Peyer's patch (tissue), 4 donors: Measurements from ENCODE around the gene EEFSEC. TPM values are rescaled to one million over a fixed set of nuclear protein-coding genes. Genes with fewer than 3 reads are reported as not detected.

Experiments
- DNase-seq, 3 donors: peaks; one replicate each; pipeline ENCODE4 v3.0.0-alpha.2; 2017 to 2019
- H3K27ac ChIP-seq, 4 donors: fragments of 200-600 bp; sonication (generic); one replicate each; pipeline ENCODE4 v1.5.1; 2016 to 2019
- H3K27me3 ChIP-seq, 2 donors: fragments of 200-600 bp; sonication (generic); one replicate each; pipeline ENCODE4 v1.5.1; 2019
- H3K36me3 ChIP-seq, 3 donors: fragments of 200-600 bp; sonication (generic); one replicate each; pipeline ENCODE4 v1.5.1; 2016 to 2019
- H3K4me1 ChIP-seq, 4 donors: fragments of 200-600 bp; sonication (generic); one replicate each; pipeline ENCODE4 v1.5.1; 2016 to 2019
- H3K4me3 ChIP-seq, 4 donors: fragments of 200-600 bp; sonication (generic); 1 replicate in 3 of 4; 2 replicates in 1 of 4; pipeline ENCODE4 v1.5.1; 2016 to 2019; ENCODE audit warnings: mild to moderate bottlenecking in 1 of 4
- H3K9me3 ChIP-seq, 4 donors: fragments of 200-600 bp; sonication (generic); one replicate each; pipeline ENCODE4 v1.5.1; 2016 to 2019; ENCODE audit warnings: mild to moderate bottlenecking in 1 of 4
- POLR2A ChIP-seq, 2 donors: fragments of 450-650 bp; IDR thresholded peaks; one replicate each; pipeline ENCODE4 v1.5.1; 2017; ENCODE audit warnings: antibody characterized with exemption in 2 of 2, mild to moderate bottlenecking in 2 of 2, moderate library complexity in 2 of 2
- small RNA-seq, 2 donors: library from RNA; depleted of rRNA; stranded (forward); fragments of <200 nt; gene quantifications; one replicate each; pipeline ENCODE3, GENCODE V24; 2016
- total RNA-seq, 4 donors: library from RNA; depleted of rRNA; stranded (reverse); fragments of >200 nt; gene quantifications; one replicate each; pipeline ENCODE4 v1.1.0, GENCODE V29; 2016
- TF ChIP-seq, protein P1 (sequence below), 6 experiments: fragments of 450-650 bp in 4 of 6; fragments of 200-600 bp in 2 of 6; sonication (generic) in 1 of 6; IDR thresholded peaks; one replicate each; pipeline ENCODE4 v1.5.1; 2017 to 2019; ENCODE audit warnings: antibody characterized with exemption in 6 of 6, mild to moderate bottlenecking in 3 of 6, moderate library complexity in 1 of 6

Gene EEFSEC
- total RNA-seq, 4 donors from 2014 or later: 11.7 to 50.3 (median 19.6) TPM

DNA sequence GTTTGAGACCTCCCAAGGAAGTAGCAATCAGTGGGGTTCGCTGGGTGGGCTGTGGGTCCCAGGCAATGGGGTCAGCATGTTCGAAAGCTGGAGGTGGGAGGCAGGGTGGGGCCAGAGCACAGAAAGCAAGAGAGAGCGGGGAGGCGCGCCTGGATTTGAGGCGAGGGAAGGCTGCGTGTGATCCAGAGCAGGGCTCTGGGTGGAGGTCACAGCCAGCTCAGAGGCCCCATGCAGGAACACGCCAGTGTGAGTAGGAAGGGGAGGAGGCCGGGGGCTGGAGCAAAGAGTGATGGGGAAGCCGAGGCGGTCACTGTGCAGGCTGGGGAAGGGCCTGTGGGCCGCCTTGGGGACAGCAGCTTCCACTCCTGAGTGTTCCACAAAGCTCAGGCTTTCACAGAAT lies 304.7 kb downstream of the EEFSEC start:
- TF ChIP-seq POLR2A (IDR thresholded peaks at IDR 0.05): no peak
- TF ChIP-seq, protein P1, sequence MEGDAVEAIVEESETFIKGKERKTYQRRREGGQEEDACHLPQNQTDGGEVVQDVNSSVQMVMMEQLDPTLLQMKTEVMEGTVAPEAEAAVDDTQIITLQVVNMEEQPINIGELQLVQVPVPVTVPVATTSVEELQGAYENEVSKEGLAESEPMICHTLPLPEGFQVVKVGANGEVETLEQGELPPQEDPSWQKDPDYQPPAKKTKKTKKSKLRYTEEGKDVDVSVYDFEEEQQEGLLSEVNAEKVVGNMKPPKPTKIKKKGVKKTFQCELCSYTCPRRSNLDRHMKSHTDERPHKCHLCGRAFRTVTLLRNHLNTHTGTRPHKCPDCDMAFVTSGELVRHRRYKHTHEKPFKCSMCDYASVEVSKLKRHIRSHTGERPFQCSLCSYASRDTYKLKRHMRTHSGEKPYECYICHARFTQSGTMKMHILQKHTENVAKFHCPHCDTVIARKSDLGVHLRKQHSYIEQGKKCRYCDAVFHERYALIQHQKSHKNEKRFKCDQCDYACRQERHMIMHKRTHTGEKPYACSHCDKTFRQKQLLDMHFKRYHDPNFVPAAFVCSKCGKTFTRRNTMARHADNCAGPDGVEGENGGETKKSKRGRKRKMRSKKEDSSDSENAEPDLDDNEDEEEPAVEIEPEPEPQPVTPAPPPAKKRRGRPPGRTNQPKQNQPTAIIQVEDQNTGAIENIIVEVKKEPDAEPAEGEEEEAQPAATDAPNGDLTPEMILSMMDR (IDR thresholded peaks at IDR 0.05): no peak
- no peak overlapping the region for H3K27ac ChIP-seq
- no peak for DNase-seq

More for the DNA sequence above, 304.7 kb downstream of the EEFSEC start:
- H3K27me3 ChIP-seq: no peaks in the 10 kb centered on the region
- no peaks in the 10 kb centered on the region for H3K4me1 ChIP-seq
- no peaks in the 10 kb centered on the region for H3K9me3 ChIP-seq
- H3K4me3 ChIP-seq: no peak overlapping the region
- no peaks in the 10 kb centered on the region for H3K36me3 ChIP-seq

Small RNAs within 50 kb of the gene (small RNA-seq; reads per million reads assigned to genes)
- gene RNU6-823P: 0 reads per million in 2 donors

Other genes starting within 250 kb of the EEFSEC start
- 1 to 10 TPM; 1.5 to 3.5 (median 2.8) TPM for gene KBTBD12, start 238.2 kb upstream of the EEFSEC start, total RNA-seq
- gene SEC61A1, start 101.0 kb upstream of the EEFSEC start, total RNA-seq: 100 to 1,000 TPM in 3 of 4 donors, 10 to 100 TPM in 1; 75.1 to 139 (median 124) TPM
- gene RUVBL1, start 29.7 kb upstream of the EEFSEC start, total RNA-seq: 10 to 100 TPM in 3 of 4 donors, 1 to 10 TPM in 1; 8.9 to 22.3 (median 14.5) TPM